ENCODE measurements around the gene EXOC3L1. TPM values are rescaled to one million over a fixed set of nuclear protein-coding genes. Genes with fewer than 3 reads are reported as not detected.

The EXOC3L1 gene
- total RNA-seq, 2 experiments from 2014 or later, result 0.23 TPM; not detected in 1

GRCh38 chr16:67236563-67237395 is 46.8 kb upstream of the EXOC3L1 start:
- no peak overlapping the region for H3K4me3 Mint-ChIP-seq
- CTCF ChIA-PET, result no interaction called here
- peak; percentile 89 for DNase-seq
- H3K27ac Mint-ChIP-seq, result peak overlapping the region; percentile 48
- no peaks in the 10 kb centered on the region for H3K9me3 Mint-ChIP-seq
- POLR2A ChIA-PET, result interaction anchor here (1.3 to 12.3 kb wide), 4 partner anchors 9 to 45 kb away, joined by 4 to 123 read pairs (median 24); partner anchors contain the start of genes E2F4, FHOD1, SLC9A5 and TMEM208
- peak; percentile 100 for ATAC-seq
- intact Hi-C loops (cut with micrococcal nuclease), result no loop called here
- no peaks in the 10 kb centered on the region for H3K27me3 Mint-ChIP-seq
- H3K36me3 Mint-ChIP-seq (ENCODE audit: low read depth), result peaks cover 33% of the 10 kb centered on the region
- no peak for TF ChIP-seq CTCF (IDR thresholded peaks at IDR 0.05)
- H3K4me1 Mint-ChIP-seq (ENCODE audit: low read depth), result peaks cover 9% of the 10 kb centered on the region

- no peaks in the 10 kb centered on the region for H3K27me3 Mint-ChIP-seq
- H3K36me3 Mint-ChIP-seq (ENCODE audit: low read depth), result peaks cover 41% of the 10 kb centered on the region
- POLR2A ChIA-PET, result interaction anchor here (1.3 to 12.3 kb wide), 3 partner anchors 9 to 44 kb away, joined by 4 to 123 read pairs (median 39); partner anchors contain the start of genes E2F4, FHOD1, SLC9A5 and TMEM208
- peak; percentile 1 for ATAC-seq
- H3K4me3 Mint-ChIP-seq, result no peak overlapping the region
- CTCF ChIA-PET, result interaction anchor here (0.9 kb wide), 1 partner anchor 9 kb away, joined by 3 read pairs; the partner anchor contains the start of gene TMEM208
- H3K9me3 Mint-ChIP-seq, result no peaks in the 10 kb centered on the region
- TF ChIP-seq CTCF (IDR thresholded peaks at IDR 0.05), result no peak
- DNase-seq, result no peak
- intact Hi-C loops (cut with micrococcal nuclease), result no loop called here
- H3K27ac Mint-ChIP-seq, result peak overlapping the region; percentile 48
- H3K4me1 Mint-ChIP-seq (ENCODE audit: low read depth), result peaks cover 3% of the 10 kb centered on the region
Observed at GRCh38 chr16:67235816-67236562, 46.1 kb upstream of the EXOC3L1 start.

GRCh38 chr16:67234180-67234597 is 44.3 kb upstream of the EXOC3L1 start:
- no peak for ATAC-seq
- no peak for DNase-seq
- Mint-ChIP-seq H3K4me3 (no peak overlapping the region), H3K4me1 (ENCODE audit: low read depth) (peaks cover 4% of the 10 kb centered on the region), H3K36me3 (ENCODE audit: low read depth) (peaks cover 54% of the 10 kb centered on the region), H3K27me3 (no peaks in the 10 kb centered on the region), H3K9me3 (no peaks in the 10 kb centered on the region), H3K27ac (no peak overlapping the region)
- intact Hi-C loops (cut with micrococcal nuclease), result no loop called here
- CTCF ChIA-PET, result no interaction called here
- TF ChIP-seq CTCF (IDR thresholded peaks at IDR 0.05), result no peak
- POLR2A ChIA-PET, result interaction anchor here (0.6 to 12.3 kb wide), 5 partner anchors 12 to 221 kb away, joined by 3 to 123 read pairs (median 3); partner anchors contain the start of genes FHOD1 and SLC9A5

GRCh38 chr16:67233596-67233995 is 43.7 kb upstream of the EXOC3L1 start:
- H3K4me3 Mint-ChIP-seq, result no peak overlapping the region
- H3K4me1 Mint-ChIP-seq (ENCODE audit: low read depth), result peaks cover 6% of the 10 kb centered on the region
- H3K27ac Mint-ChIP-seq, result no peak overlapping the region
- ChIA-PET POLR2A (interaction anchor here (0.8 to 12.3 kb wide), 2 partner anchors 12 to 30 kb away, joined by 3 to 123 read pairs; partner anchors contain the start of genes FHOD1 and SLC9A5), CTCF (no interaction called here)
- H3K27me3 Mint-ChIP-seq, result no peaks in the 10 kb centered on the region
- ATAC-seq (no peak), DNase-seq (no peak)
- no peaks in the 10 kb centered on the region for H3K9me3 Mint-ChIP-seq
- H3K36me3 Mint-ChIP-seq (ENCODE audit: low read depth), result peaks cover 60% of the 10 kb centered on the region
- TF ChIP-seq CTCF (IDR thresholded peaks at IDR 0.05), result no peak
- intact Hi-C loops (cut with micrococcal nuclease), result no loop called here
